Measurements from ENCODE around the gene GCGR. TPM values are rescaled to one million over a fixed set of nuclear protein-coding genes. Genes with fewer than 3 reads are reported as not detected.
"Not testable (repeated sequence)": the region's sequence is repeated elsewhere in the genome, so short reads cannot be mapped to it uniquely, and the experiment has no call there.

The GCGR gene
- total RNA-seq, 1 donor, result not detected

DNA sequence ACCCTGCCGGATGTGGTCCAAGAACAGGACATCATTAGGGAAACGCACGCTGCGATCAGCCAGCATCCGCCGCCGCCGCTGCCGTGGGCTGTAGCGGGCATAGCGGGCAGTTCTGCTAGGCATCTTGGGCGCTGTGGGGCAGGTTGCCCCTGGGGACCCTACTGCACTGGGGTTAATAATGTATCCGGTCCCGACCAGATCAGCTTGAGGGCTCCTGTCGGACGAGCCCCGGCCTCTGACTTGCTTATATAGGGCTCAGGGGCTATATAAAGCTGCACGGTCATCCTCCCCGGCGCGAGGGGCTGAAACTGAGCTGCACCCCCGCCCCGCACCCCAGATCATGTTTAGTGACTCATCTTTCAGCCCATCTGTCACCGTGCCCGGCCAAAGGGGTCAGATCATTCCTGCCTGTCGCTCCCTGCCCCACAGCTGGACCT, 30.9 kb downstream of the GCGR start, which contains the start of gene PPP1R27:
Gene PPP1R27, minus strand, starts transcription at position 220 of the 437 bp plus-strand sequence. Its CDS starts 97 bp downstream, at position 123.
- H3K4me3 ChIP-seq (ENCODE audit: low read length), result no peak within 1 kb of the TSS
- H3K27me3 ChIP-seq (ENCODE audit: insufficient read depth, low read length), result no peaks in the 10 kb centered on the region
- H3K4me1 ChIP-seq (ENCODE audit: insufficient read depth, low read length), result peaks cover 46% of the 10 kb centered on the region
- H3K9me3 ChIP-seq (ENCODE audit: low read depth, low read length), result no peaks in the 10 kb centered on the region

- Histone ChIP-seq H3K4me3 (ENCODE audit: low read length) (no peak overlapping the region), H3K4me1 (ENCODE audit: insufficient read depth, low read length) (peaks cover 36% of the 10 kb centered on the region), H3K9me3 (ENCODE audit: low read depth, low read length) (no peaks in the 10 kb centered on the region)
These were observed 33.7 kb downstream of the GCGR start for GRCh38 chr17:81837641-81838040.

GRCh38 chr17:81838753-81839255, 34.9 kb downstream of the GCGR start:
- H3K9me3 ChIP-seq (ENCODE audit: low read depth, low read length), result no peaks in the 10 kb centered on the region
- no peak overlapping the region for H3K4me3 ChIP-seq (ENCODE audit: low read length)
- H3K27me3 ChIP-seq (ENCODE audit: insufficient read depth, low read length), result no peaks in the 10 kb centered on the region
- H3K4me1 ChIP-seq (ENCODE audit: insufficient read depth, low read length), result peaks cover 30% of the 10 kb centered on the region

More at GRCh38 chr17:81837641-81838040, 33.7 kb downstream of the GCGR start:
- H3K27me3 ChIP-seq (ENCODE audit: insufficient read depth, low read length), result no peaks in the 10 kb centered on the region

- no peaks in the 10 kb centered on the region for H3K27me3 ChIP-seq (ENCODE audit: insufficient read depth, low read length)
- H3K4me1 ChIP-seq (ENCODE audit: insufficient read depth, low read length), result peaks cover 25% of the 10 kb centered on the region
- no peak overlapping the region for H3K4me3 ChIP-seq (ENCODE audit: low read length)
- no peaks in the 10 kb centered on the region for H3K9me3 ChIP-seq (ENCODE audit: low read depth, low read length)
These were observed 35.4 kb downstream of the GCGR start for GRCh38 chr17:81839301-81839700.

DNA sequence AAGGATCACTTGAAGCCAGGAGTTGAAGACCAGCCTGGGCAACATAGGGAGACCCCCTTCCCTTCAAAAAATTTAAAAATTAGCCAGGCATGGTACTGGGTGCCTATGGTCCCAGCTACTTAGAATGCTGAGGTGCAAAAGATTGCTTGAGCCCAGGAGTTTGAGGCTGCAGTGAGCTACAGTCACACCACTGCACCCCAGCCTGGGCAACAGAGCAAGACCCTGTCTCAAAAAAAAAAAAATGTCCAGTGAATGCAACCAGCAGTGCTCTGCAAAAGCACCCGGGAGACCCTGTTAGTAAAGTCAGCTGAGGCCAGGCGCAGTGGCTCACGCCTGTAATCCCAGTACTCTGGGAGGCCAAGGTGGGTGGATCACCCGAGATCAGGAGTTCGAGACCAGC, 36.1 kb downstream of the GCGR start:
- H3K27me3 ChIP-seq (ENCODE audit: insufficient read depth, low read length); H3K4me3 ChIP-seq (ENCODE audit: low read length); H3K9me3 ChIP-seq (ENCODE audit: low read depth, low read length): not testable (repeated sequence)
- H3K4me1 ChIP-seq (ENCODE audit: insufficient read depth, low read length), result peaks cover 25% of the 10 kb centered on the region

DNA sequence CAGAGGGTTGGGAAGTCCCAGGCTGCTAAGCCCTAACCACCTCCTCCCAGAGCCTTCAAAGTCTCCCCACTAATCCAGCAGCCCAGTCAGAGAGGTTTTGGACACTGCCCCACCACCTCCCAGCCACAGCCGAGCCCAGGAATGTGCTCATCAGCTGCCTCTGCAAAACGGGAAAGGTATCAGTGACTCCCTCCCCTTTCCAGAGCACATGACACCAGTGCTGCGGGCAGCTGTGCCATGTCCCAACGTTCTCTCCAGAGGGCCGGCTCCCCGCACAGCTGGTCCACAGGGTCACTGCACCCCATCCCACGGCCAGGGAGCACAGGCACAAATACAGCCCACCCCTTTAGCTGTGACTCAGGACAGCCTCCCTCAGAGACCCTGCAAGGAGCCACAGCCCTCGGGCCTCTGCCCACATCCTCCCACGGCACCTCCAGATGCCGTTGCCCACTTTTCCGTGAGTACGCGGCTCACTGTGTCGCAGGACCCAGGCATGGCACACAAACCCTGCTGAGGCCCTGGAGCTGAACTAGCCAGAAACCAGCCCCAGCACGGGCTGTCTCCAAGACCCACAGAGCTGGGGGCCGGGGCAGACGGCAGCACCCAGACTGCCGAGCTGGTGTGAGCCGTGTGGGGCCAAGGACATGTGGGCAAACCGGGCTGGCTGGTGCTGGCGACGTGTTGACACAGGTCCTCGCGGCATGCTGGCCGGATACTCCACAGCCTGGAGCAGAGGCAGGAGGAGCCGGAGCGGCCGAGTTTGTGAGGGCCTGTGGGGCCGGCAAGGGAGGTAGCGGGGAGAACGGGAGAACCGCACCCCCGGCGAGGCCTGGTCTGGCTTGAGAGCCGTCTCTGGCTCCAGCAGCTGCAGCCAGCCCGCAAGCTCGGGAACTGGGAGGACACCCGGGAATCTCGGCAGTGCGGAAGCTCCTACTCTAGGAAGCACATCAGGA, 37.2 kb downstream of the GCGR start:
- Histone ChIP-seq H3K27me3 (ENCODE audit: insufficient read depth, low read length) (no peaks in the 10 kb centered on the region), H3K4me1 (ENCODE audit: insufficient read depth, low read length) (peaks cover 25% of the 10 kb centered on the region), H3K9me3 (ENCODE audit: low read depth, low read length) (no peaks in the 10 kb centered on the region), H3K4me3 (ENCODE audit: low read length) (no peak overlapping the region)

- peaks cover 20% of the 10 kb centered on the region for H3K4me1 ChIP-seq (ENCODE audit: insufficient read depth, low read length)
- no peak overlapping the region for H3K4me3 ChIP-seq (ENCODE audit: low read length)
- no peaks in the 10 kb centered on the region for H3K9me3 ChIP-seq (ENCODE audit: low read depth, low read length)
- no peaks in the 10 kb centered on the region for H3K27me3 ChIP-seq (ENCODE audit: insufficient read depth, low read length)
These were observed 37.9 kb downstream of the GCGR start for GRCh38 chr17:81841866-81842265.

GRCh38 chr17:81842378-81842724, 38.4 kb downstream of the GCGR start:
- Histone ChIP-seq H3K4me3 (ENCODE audit: low read length) (no peak overlapping the region), H3K27me3 (ENCODE audit: insufficient read depth, low read length) (no peaks in the 10 kb centered on the region), H3K4me1 (ENCODE audit: insufficient read depth, low read length) (peaks cover 20% of the 10 kb centered on the region), H3K9me3 (ENCODE audit: low read depth, low read length) (no peaks in the 10 kb centered on the region)

DNA sequence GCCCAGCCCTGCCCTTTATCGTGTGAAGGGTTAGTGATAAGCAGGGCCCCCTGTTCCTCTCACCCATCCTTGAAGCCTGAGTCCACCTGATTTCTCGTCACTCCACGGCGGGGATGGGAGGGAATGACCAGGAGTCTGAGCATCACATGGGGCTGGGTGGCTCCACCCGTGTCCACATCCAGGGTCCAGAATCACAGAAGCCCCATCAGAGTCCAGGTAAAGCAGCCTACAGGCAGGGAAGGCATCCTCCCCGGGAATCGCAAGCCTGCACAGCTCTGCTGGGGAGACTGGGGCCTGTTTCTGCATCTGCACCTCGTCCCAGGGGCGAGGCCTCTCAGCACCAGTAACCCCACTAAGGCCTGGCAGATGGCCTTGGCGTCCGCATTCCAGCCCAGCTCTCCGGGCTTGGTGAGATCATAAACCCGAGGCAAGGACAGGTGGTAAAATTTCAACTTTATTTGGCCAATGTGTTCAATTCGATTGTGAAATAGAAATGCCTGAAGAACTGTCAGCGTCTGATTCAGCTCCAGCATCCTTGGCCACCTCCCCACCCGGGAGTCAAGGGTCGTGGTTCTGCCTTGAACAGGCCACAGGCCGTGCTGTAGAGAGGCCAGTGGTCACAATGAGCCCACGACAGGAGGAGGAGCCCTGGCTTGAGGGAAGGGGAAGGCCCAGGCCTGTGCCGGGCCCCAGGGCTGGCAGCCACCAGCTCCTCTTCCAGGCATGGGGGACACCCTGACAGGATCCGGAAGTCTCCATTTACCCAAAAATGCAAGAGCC, 39.0 kb downstream of the GCGR start:
- no peak overlapping the region for H3K4me3 ChIP-seq (ENCODE audit: low read length)
- no peaks in the 10 kb centered on the region for H3K9me3 ChIP-seq (ENCODE audit: low read depth, low read length)
- no peaks in the 10 kb centered on the region for H3K27me3 ChIP-seq (ENCODE audit: insufficient read depth, low read length)
- H3K4me1 ChIP-seq (ENCODE audit: insufficient read depth, low read length), result peaks cover 18% of the 10 kb centered on the region

GRCh38 chr17:81843713-81844326, 39.9 kb downstream of the GCGR start:
- H3K4me1 ChIP-seq (ENCODE audit: insufficient read depth, low read length), result peaks cover 12% of the 10 kb centered on the region
- no peak overlapping the region for H3K4me3 ChIP-seq (ENCODE audit: low read length)

DNA sequence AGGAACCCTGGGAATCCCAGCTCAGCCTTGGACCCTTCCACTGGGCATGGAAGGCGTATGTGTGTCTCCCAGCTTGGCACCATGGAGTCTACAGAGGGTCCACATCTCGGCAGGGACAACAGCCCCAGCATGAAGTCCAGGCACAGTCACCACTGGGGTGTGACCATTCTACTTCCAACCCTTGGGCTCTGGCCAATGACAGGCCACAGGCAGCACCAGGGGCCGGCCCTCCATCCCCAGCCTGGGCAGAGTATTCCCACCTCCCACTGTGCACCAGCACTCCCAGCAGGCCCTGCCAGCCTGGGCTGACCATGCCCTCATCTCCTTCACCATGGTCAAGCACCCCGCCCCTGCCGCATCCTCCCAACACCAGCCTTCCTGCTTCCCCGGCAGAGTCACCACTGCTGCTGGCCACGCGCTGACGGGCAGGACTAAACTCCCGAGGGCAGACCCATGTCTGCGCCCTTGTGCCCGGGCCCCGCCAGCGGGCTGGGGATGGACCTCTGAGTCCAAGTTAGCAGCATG, 40.4 kb downstream of the GCGR start:
- H3K27me3 ChIP-seq (ENCODE audit: insufficient read depth, low read length), result no peaks in the 10 kb centered on the region
- H3K9me3 ChIP-seq (ENCODE audit: low read depth, low read length), result no peaks in the 10 kb centered on the region
- no peak overlapping the region for H3K4me3 ChIP-seq (ENCODE audit: low read length)
- H3K4me1 ChIP-seq (ENCODE audit: insufficient read depth, low read length), result peaks cover 8% of the 10 kb centered on the region

More at GRCh38 chr17:81843713-81844326, 39.9 kb downstream of the GCGR start:
- H3K27me3 ChIP-seq (ENCODE audit: insufficient read depth, low read length), result no peaks in the 10 kb centered on the region
- no peaks in the 10 kb centered on the region for H3K9me3 ChIP-seq (ENCODE audit: low read depth, low read length)

- no peaks in the 10 kb centered on the region for H3K9me3 ChIP-seq (ENCODE audit: low read depth, low read length)
- H3K4me1 ChIP-seq (ENCODE audit: insufficient read depth, low read length), result peaks cover 8% of the 10 kb centered on the region
- H3K27me3 ChIP-seq (ENCODE audit: insufficient read depth, low read length), result no peaks in the 10 kb centered on the region
- no peak overlapping the region for H3K4me3 ChIP-seq (ENCODE audit: low read length)
These were observed 40.9 kb downstream of the GCGR start for GRCh38 chr17:81844887-81845286.

DNA sequence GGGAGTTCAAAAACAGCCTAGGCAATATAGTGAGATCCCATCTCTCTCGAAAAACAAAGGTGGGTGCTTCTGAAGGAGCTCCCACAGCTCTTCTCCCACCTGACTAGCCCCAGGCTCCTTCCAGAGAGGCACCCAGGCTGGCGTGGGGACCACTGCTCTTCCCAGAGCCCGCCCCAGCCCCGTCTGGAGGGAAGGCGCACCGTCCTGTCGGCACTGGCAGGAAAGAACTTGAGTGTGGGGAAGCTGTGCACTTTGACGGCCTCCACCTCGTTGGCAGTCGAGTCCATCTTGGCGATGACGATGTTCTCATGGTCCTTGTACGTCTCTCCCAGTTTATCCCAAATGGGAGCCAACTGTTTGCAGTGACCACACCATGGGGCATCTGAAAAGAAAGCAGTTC, 41.4 kb downstream of the GCGR start:
- Histone ChIP-seq H3K27me3 (ENCODE audit: insufficient read depth, low read length) (no peaks in the 10 kb centered on the region), H3K9me3 (ENCODE audit: low read depth, low read length) (no peaks in the 10 kb centered on the region), H3K4me3 (ENCODE audit: low read length) (no peak overlapping the region), H3K4me1 (ENCODE audit: insufficient read depth, low read length) (peaks cover 8% of the 10 kb centered on the region)

GRCh38 chr17:81845881-81846742, 42.2 kb downstream of the GCGR start:
- no peaks in the 10 kb centered on the region for H3K9me3 ChIP-seq (ENCODE audit: low read depth, low read length)
- peaks cover 2% of the 10 kb centered on the region for H3K4me1 ChIP-seq (ENCODE audit: insufficient read depth, low read length)
- H3K4me3 ChIP-seq (ENCODE audit: low read length), result no peak overlapping the region
- no peaks in the 10 kb centered on the region for H3K27me3 ChIP-seq (ENCODE audit: insufficient read depth, low read length)
